Osteocyte (in vitro differentiated cells): ENCODE results near the gene UGT8. TPM values are rescaled to one million over a fixed set of nuclear protein-coding genes. Genes with fewer than 3 reads are reported as not detected.

Experiments
- DNase-seq: peaks from one replicate; pipeline ENCODE4 v3.0.0; 2021; ENCODE audit warnings: mixed read lengths; ENCODE audit not compliant: unreplicated experiment; ENCODE audit errors: extremely low spot score
- H3K27ac Mint-ChIP-seq: one replicate; pipeline ENCODE4 v1.8.0; 2021; ENCODE audit warnings: mild to moderate bottlenecking, mixed read lengths; ENCODE audit not compliant: unreplicated experiment
- H3K27me3 Mint-ChIP-seq: one replicate; pipeline ENCODE4 v1.8.0; 2021; ENCODE audit warnings: mixed read lengths; ENCODE audit not compliant: unreplicated experiment
- H3K36me3 Mint-ChIP-seq: one replicate; pipeline ENCODE4 v1.8.0; 2021; ENCODE audit warnings: mixed read lengths; ENCODE audit not compliant: unreplicated experiment
- H3K4me1 Mint-ChIP-seq: one replicate; pipeline ENCODE4 v1.8.0; 2021; ENCODE audit warnings: mixed read lengths; ENCODE audit not compliant: unreplicated experiment
- H3K4me3 Mint-ChIP-seq: one replicate; pipeline ENCODE4 v1.8.0; 2021; ENCODE audit warnings: mild to moderate bottlenecking, moderate library complexity, mixed read lengths; ENCODE audit not compliant: unreplicated experiment
- H3K9me3 Mint-ChIP-seq: one replicate; pipeline ENCODE4 v1.8.0; 2021; ENCODE audit warnings: mixed read lengths; ENCODE audit not compliant: unreplicated experiment
- CTCF ChIP-seq: fragments of 200-600 bp; sonication (generic); IDR thresholded peaks from 2 replicates; pipeline ENCODE4 v1.5.0; 2021; ENCODE audit warnings: antibody characterized with exemption, mild to moderate bottlenecking, moderate library complexity
- total RNA-seq: library from RNA; stranded (reverse); gene quantifications from 2 replicates; pipeline ENCODE4 v1.2.1, GENCODE V29; 2021

Gene UGT8
- total RNA-seq, 1 donor from 2014 or later = not detected

GRCh38 chr4:114673306-114673705 lies 74.7 kb downstream of the UGT8 start:
- H3K4me1 Mint-ChIP-seq = no peaks in the 10 kb centered on the region
- no peak for TF ChIP-seq CTCF
- no peak overlapping the region for H3K4me3 Mint-ChIP-seq
- H3K36me3 Mint-ChIP-seq = no peaks in the 10 kb centered on the region
- H3K27ac Mint-ChIP-seq = no peak overlapping the region
- DNase-seq = no peak
- H3K9me3 Mint-ChIP-seq = no peaks in the 10 kb centered on the region
- peaks cover 52% of the 10 kb centered on the region for H3K27me3 Mint-ChIP-seq

GRCh38 chr4:114674080-114674479 lies 75.5 kb downstream of the UGT8 start:
- Mint-ChIP-seq H3K27me3 (peaks cover 59% of the 10 kb centered on the region), H3K4me1 (no peaks in the 10 kb centered on the region), H3K4me3 (no peak overlapping the region), H3K9me3 (no peaks in the 10 kb centered on the region), H3K36me3 (no peaks in the 10 kb centered on the region), H3K27ac (no peak overlapping the region)
- DNase-seq = no peak
- no peak for TF ChIP-seq CTCF

GRCh38 chr4:114677346-114677979 lies 78.9 kb downstream of the UGT8 start:
- no peak for TF ChIP-seq CTCF
- Mint-ChIP-seq H3K27me3 (peaks cover 58% of the 10 kb centered on the region), H3K4me3 (no peak overlapping the region), H3K27ac (no peak overlapping the region), H3K9me3 (no peaks in the 10 kb centered on the region), H3K4me1 (no peaks in the 10 kb centered on the region), H3K36me3 (no peaks in the 10 kb centered on the region)
- DNase-seq = no peak

GRCh38 chr4:114684462-114684861 lies 85.9 kb downstream of the UGT8 start:
- Mint-ChIP-seq H3K9me3 (no peaks in the 10 kb centered on the region), H3K36me3 (no peaks in the 10 kb centered on the region), H3K4me1 (no peaks in the 10 kb centered on the region), H3K4me3 (no peak overlapping the region), H3K27ac (no peak overlapping the region), H3K27me3 (peaks cover 45% of the 10 kb centered on the region)
- no peak for TF ChIP-seq CTCF
- DNase-seq = no peak

- H3K4me3 Mint-ChIP-seq = no peak overlapping the region
- H3K4me1 Mint-ChIP-seq = peaks cover 4% of the 10 kb centered on the region
- H3K36me3 Mint-ChIP-seq = no peaks in the 10 kb centered on the region
- no peak for DNase-seq
- H3K9me3 Mint-ChIP-seq = no peaks in the 10 kb centered on the region
- H3K27ac Mint-ChIP-seq = no peak overlapping the region
- no peak for TF ChIP-seq CTCF
- peaks cover 40% of the 10 kb centered on the region for H3K27me3 Mint-ChIP-seq
Measured at GRCh38 chr4:114688059-114688458, 89.5 kb downstream of the UGT8 start.
